GM13977 (cell line): Measurements from ENCODE around the gene PTGER4.

Experiments
- DNase-seq: peaks from one replicate; pipeline ENCODE4 v3.0.0; 2012; ENCODE audit warnings: low spot score
- in situ Hi-C: fragments of 300-500 bp; cut with MboI; formaldehyde crosslinking; loops from one replicate; pipeline ENCODE4 v1.12.0; 2022; ENCODE audit warnings: low sequenced_read_pairs, low pct_unique_long_range_greater_than_20kb, mixed read lengths, inconsistent platforms; ENCODE audit not compliant: unreplicated experiment
- TF ChIP-seq, protein P1 (sequence below): IDR thresholded peaks from 2 replicates; pipeline ENCODE4 v1.5.1; 2012; ENCODE audit warnings: mild to moderate bottlenecking, control low read depth; ENCODE audit not compliant: insufficient read depth; ENCODE audit errors: extremely low read depth, missing control alignments

PTGER4 gene

DNA sequence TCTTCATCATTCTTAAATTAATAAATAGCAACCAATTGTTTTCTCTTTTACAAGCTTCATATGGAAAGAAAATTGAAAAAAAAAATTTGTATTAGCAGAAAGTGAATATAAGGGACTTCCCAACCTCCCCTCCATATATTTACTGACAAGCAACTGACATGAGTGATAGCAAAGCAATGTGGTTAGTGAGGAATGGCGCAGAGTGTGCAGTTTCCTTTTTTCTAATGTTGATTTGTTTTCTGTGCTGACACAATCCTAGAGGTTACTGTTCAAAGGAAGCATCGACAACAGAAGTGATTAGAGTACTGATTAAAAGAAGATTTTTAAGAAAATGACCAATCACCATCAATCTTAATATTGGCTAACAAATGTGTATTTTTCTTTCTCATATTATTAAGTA lies 1.7 kb upstream of the PTGER4 start:
- DNase-seq, result no peak
- TF ChIP-seq, protein P1, sequence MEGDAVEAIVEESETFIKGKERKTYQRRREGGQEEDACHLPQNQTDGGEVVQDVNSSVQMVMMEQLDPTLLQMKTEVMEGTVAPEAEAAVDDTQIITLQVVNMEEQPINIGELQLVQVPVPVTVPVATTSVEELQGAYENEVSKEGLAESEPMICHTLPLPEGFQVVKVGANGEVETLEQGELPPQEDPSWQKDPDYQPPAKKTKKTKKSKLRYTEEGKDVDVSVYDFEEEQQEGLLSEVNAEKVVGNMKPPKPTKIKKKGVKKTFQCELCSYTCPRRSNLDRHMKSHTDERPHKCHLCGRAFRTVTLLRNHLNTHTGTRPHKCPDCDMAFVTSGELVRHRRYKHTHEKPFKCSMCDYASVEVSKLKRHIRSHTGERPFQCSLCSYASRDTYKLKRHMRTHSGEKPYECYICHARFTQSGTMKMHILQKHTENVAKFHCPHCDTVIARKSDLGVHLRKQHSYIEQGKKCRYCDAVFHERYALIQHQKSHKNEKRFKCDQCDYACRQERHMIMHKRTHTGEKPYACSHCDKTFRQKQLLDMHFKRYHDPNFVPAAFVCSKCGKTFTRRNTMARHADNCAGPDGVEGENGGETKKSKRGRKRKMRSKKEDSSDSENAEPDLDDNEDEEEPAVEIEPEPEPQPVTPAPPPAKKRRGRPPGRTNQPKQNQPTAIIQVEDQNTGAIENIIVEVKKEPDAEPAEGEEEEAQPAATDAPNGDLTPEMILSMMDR, result no peak
- in situ Hi-C loops, result loop anchor here (25.0 kb wide), 1 partner anchor 966 kb away; no protein-coding TSS in a partner anchor

- no peak for DNase-seq
- in situ Hi-C loops, result loop anchor here (25.0 kb wide), 1 partner anchor 966 kb away; no protein-coding TSS in a partner anchor
- TF ChIP-seq, protein P1, result no peak
Observed at GRCh38 chr5:40678460-40679147, 1.1 kb upstream of the PTGER4 start.

DNA sequence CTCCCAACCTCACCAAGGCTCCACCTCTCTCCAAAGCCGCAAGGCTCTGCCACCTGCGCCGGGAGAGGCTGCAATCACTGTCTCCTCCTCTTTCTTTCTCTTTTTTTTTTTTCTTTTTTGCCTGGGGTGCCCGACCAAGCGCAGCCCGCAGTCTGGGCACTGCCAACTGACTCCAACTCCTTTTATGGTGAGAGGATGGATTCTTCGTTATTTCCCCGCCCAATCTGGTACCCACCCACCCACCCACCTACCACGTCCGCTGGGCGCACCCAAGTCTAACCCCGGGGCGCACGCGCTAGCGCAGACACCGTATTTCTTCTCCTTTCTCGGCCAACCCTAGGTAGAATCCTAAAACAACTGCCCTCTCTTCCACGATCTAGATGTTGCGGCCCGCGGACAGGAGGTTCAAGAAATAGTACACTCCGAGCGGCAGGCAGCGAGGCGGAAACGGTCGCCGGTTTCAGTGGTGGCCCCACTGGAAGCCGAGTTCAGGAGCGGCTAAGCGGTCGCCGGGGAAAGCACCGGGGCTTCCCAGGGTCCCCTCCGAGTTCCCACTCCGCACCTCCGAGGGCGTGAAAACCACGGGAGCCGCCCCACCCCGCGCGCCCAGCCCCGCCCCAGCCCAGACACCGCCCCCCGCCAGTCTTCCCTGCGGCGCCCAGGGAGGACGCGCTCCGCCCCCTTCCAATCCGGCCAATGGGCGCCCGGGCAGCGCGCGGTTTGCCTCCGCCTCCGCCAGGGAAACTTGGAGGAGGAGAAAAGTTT lies 385 bp upstream of the PTGER4 start:
- in situ Hi-C loops, result loop anchor here (25.0 kb wide), 1 partner anchor 967 kb away; no protein-coding TSS in a partner anchor
- peak; percentile 92 for DNase-seq
- TF ChIP-seq, protein P1, result no peak

- in situ Hi-C loops, result loop anchor here (10.0 to 25.0 kb wide), 2 partner anchors 726 to 969 kb away; no protein-coding TSS in a partner anchor
- peak; percentile 57 for DNase-seq
- TF ChIP-seq, protein P1, result no peak
Observed at GRCh38 chr5:40680741-40681362, 1.1 kb downstream of the PTGER4 start.

- no peak for DNase-seq
- TF ChIP-seq, protein P1, result no peak
- in situ Hi-C loops, result loop anchor here (10.0 to 25.0 kb wide), 2 partner anchors 727 to 969 kb away; no protein-coding TSS in a partner anchor
Observed at GRCh38 chr5:40681363-40682153, 1.8 kb downstream of the PTGER4 start.
